Activated naive CD4-positive, alpha-beta T cell treated with anti-CD3 and anti-CD28 coated beads, Interleukin-2, amount 50 U/mL, for 16 hours (primary cell): ENCODE results near the gene PSKH1.
"Not testable (repeated sequence)": the region's sequence is repeated elsewhere in the genome, so short reads cannot be mapped to it uniquely, and the experiment has no call there.

ENCODE experiments used
- DNase-seq: peaks from one replicate; pipeline ENCODE4 v3.0.0-alpha.2; 2020

PSKH1 gene

GRCh38 chr16:67892899-67893742 is at the start of gene PSKH1:
TSS of gene PSKH1 (plus strand) at chr16:67893254. CDS start at chr16:67908750, 15,496 bp downstream.
- peak; percentile 94 for DNase-seq

GRCh38 chr16:67843343-67843765 is 49.7 kb upstream of the PSKH1 start:
- DNase-seq: no peak

GRCh38 chr16:67844497-67844896 is 48.6 kb upstream of the PSKH1 start:
- no peak for DNase-seq

- no peak for DNase-seq
These were observed 47.6 kb upstream of the PSKH1 start for GRCh38 chr16:67845291-67846062.

- DNase-seq: no peak
These were observed 47.1 kb upstream of the PSKH1 start for GRCh38 chr16:67846063-67846319.

GRCh38 chr16:67846320-67847063 is 46.6 kb upstream of the PSKH1 start, which contains the start of gene NUTF2:
TSS of gene NUTF2 (plus strand) at chr16:67846933. CDS start at chr16:67865131, 18,198 bp downstream.
- DNase-seq: peak; percentile 96

GRCh38 chr16:67847064-67847861 is 45.8 kb upstream of the PSKH1 start, which contains the start of gene CENPT:
TSS of gene CENPT (minus strand) at chr16:67847693. CDS start at chr16:67833859, 13,834 bp downstream.
- DNase-seq: no peak

GRCh38 chr16:67848118-67848517 is 44.9 kb upstream of the PSKH1 start:
- DNase-seq: no peak

GRCh38 chr16:67853670-67854069 is 39.4 kb upstream of the PSKH1 start:
- DNase-seq: no peak

GRCh38 chr16:67855789-67856188 is 37.3 kb upstream of the PSKH1 start:
- no peak for DNase-seq

GRCh38 chr16:67856927-67857546 is 36.0 kb upstream of the PSKH1 start:
- DNase-seq: no peak

- DNase-seq: no peak
These were observed 35.4 kb upstream of the PSKH1 start for GRCh38 chr16:67857547-67858233.

- DNase-seq: no peak
These were observed 34.6 kb upstream of the PSKH1 start for GRCh38 chr16:67858500-67858899.

GRCh38 chr16:67860589-67861398 is 32.3 kb upstream of the PSKH1 start:
- DNase-seq: no peak

GRCh38 chr16:67861877-67862276 is 31.2 kb upstream of the PSKH1 start:
- DNase-seq: no peak

- no peak for DNase-seq
These were observed 30.2 kb upstream of the PSKH1 start for GRCh38 chr16:67862623-67863583.

- DNase-seq: not testable (repeated sequence)
These were observed 29.0 kb upstream of the PSKH1 start for GRCh38 chr16:67864044-67864443.

GRCh38 chr16:67864594-67864993 is 28.5 kb upstream of the PSKH1 start:
- DNase-seq: no peak

GRCh38 chr16:67865318-67865717 is 27.7 kb upstream of the PSKH1 start:
- no peak for DNase-seq
